Measurements from ENCODE around the gene DSG4.

Gene DSG4

DNA sequence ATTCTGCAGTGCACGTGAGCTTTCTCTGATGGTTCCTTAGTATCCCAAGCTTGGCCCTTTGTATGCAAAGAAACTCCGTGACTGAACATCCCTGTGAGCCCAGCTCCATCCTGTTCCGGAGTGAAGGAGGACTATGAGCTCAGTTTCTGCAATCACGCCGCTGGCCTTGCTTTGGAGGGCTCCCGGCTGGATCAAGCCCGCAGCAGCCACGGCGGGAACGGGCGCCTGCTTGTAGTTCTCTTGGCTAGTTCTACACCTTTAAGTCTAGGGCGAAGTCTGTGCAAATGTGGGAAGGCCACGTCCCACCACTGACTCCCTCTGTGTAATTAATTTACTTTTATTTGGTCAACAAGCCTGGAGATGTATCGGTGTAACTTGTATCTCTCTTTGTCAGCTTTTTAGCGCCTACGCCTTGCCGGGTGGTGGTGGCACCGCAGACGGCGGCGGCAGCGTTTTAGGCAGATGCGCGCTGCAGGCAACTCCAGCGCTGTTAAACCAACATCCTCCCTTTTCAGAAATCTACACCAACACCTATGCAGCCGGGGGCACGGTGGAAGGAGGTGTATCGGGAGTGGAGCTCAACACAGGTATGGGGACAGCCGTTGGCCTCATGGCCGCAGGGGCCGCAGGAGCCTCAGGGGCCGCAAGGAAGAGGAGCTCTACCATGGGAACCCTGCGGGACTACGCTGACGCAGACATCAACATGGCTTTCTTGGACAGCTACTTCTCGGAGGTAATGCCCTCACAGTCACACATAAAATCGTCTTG lies 34.3 kb downstream of the DSG4 start:
- DNase-seq = no peak

GRCh38 chr18:31413137-31413536 lies 36.6 kb downstream of the DSG4 start:
- DNase-seq = no peak

- DNase-seq = no peak
Measured at GRCh38 chr18:31417850-31418249, 41.3 kb downstream of the DSG4 start.

DNA sequence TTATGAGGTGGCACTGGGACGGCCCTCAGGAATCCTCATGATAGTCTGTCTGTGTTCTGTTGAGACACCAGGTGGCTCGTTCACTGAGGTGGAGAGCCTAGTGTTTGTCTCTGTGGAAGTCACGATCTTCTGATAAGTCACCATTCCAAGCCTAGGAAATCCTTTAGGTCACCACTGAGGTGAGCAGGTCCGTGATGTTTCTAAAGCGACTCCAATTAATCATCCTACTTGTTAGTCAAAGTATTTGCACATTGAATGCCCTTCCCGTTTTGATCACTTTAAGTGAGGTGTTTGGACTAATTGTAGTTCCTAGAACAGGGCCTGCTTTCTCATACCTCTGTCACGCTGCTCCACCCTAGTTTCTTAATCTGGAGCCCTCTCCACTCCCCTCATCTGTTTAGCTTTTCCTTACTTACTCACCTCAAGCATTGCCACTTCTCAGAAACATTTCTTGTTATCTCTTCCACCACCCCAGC lies 42.9 kb downstream of the DSG4 start:
- DNase-seq = no peak

- no peak for DNase-seq
Measured at GRCh38 chr18:31420032-31420431, 43.5 kb downstream of the DSG4 start.

GRCh38 chr18:31420524-31420923 lies 43.9 kb downstream of the DSG4 start:
- DNase-seq = no peak

DNA sequence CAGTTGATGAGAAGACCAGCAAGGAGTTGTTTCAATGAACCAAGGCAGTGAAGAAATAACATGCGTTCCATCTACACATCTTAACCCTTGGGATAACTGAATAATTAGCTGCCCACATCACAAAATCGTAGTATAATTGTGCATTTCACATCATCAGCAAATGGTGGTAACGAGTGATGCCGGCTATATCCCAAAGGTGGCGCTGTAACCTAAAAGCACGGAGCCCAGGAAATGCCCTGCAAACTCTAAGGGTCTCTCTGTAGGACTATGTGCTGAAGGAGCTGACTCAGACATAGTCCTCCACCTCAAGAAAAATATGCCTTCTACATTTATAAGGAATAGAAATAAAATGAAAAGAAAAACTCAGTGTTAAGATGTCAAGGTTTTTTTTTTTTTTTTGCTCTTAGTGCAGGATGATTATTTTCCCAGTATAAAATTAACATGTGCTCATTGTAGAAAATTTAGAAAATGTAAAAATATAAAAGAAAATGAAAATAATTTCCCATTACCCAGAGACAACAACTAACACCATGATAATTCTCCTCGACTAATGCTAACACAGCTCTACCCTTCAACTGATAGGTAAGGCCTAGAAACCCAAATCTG lies 47.9 kb downstream of the DSG4 start:
- no peak for DNase-seq

- no peak for DNase-seq
Measured at GRCh38 chr18:31426021-31426420, 49.4 kb downstream of the DSG4 start.

GRCh38 chr18:31426871-31427406 lies 50.4 kb downstream of the DSG4 start:
- DNase-seq = no peak

- DNase-seq = no peak
Measured at GRCh38 chr18:31428211-31428610, 51.6 kb downstream of the DSG4 start.

DNA sequence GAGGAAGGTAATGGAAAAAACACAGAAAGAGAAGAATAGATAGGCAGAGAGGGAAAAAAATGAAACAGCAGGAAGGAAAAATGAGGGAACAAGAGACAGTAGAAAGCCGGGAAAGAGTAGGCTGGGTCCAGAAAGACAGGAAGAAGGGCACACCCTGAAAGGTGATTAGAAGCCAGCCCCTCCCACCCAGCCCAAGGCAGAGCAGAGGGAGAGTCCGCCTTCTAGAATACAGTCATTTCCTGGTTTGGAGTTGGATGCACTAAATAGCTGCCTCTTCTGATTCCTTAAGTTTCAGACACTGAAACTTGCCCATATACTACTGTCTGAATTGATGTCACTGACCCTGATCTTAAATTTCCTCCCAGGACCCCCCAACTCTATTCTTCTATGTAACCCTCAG lies 53.0 kb downstream of the DSG4 start:
- no peak for DNase-seq

GRCh38 chr18:31430072-31430471 lies 53.5 kb downstream of the DSG4 start:
- DNase-seq = no peak

DNA sequence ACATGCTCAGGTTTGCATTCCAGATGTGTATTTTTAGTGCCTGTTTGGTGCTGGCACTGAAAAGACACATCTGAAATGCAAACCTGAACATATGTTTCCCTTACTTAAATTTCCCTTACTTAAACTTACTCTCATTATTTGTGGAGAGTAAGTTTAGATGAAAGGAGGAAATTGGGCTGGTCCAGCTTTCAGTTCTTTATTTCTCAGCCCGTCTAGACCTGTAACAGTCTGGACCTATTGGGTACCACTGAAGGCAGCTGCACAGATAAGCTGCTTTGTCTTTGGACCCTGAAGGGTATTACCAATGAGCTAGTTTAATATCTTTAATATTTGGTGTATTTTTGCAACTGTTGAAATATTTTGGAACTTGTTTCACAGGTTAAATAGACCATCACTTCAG lies 54.0 kb downstream of the DSG4 start:
- no peak for DNase-seq

DNA sequence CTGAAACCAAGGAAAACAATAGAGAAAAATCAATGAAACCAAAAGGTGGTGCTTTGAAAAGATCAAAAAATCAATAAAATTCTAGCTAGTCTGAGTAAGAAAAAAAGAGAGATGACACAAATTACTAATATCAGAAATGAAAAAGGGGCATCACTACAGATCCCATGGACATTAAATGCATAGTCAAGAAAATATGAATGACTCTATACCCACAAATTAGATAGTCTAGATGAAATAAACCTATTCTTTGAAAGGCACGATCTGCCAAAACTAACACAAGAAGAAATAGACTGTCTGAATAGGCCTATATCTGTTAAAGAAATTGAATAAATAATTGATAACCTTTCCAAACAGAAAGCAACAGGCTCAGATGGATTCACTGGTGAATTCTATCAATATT lies 55.7 kb downstream of the DSG4 start:
- DNase-seq = no peak

- DNase-seq = no peak
Measured at GRCh38 chr18:31436825-31437224, 60.2 kb downstream of the DSG4 start.

DNA sequence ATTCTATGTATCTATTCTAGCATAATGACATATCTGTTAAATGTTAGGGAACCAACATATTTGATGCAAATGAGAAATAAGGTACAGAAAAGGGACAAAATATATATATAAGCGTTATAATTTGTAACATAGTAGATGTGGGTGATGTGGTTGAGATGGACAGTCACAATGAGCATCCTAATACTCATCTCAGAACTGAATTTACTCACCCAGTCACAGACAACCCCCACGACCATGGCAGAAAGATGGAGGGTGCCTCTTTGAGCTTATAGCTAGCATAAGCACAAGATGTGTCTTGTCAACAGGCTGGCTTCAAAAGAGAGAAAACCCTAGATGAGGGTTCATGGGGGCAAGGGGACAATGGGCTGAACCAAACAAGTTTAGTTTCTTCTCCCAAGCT lies 61.8 kb downstream of the DSG4 start:
- DNase-seq = no peak

DNA sequence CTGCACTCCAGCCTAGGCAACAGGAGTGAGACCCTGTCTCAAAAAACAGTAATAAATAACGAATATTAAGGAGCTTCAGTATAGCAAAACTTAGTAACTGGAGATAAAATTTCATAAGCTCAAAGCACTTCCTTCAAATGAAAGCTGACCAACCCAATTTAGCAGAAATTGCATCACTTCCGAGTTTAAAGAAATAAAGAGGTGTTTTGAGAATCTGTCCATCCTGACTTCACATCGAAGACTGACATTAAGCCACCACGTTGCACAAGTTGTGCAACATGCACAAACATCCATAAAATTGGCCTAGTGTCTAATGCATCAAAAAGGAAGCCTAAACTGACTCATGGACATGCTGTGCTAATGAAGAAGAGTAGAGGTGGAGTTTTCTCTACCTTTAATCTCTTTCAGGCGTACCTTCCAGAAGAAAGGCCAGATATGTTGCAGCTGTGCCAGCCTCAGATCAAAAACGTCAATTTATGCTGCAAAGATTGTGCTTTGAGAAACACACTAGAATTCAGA lies 63.3 kb downstream of the DSG4 start:
- no peak for DNase-seq

- no peak for DNase-seq
Measured at GRCh38 chr18:31440787-31441186, 64.2 kb downstream of the DSG4 start.

GRCh38 chr18:31441493-31441892 lies 64.9 kb downstream of the DSG4 start:
- DNase-seq = no peak

GRCh38 chr18:31444142-31444541 lies 67.6 kb downstream of the DSG4 start:
- no peak for DNase-seq

DNA sequence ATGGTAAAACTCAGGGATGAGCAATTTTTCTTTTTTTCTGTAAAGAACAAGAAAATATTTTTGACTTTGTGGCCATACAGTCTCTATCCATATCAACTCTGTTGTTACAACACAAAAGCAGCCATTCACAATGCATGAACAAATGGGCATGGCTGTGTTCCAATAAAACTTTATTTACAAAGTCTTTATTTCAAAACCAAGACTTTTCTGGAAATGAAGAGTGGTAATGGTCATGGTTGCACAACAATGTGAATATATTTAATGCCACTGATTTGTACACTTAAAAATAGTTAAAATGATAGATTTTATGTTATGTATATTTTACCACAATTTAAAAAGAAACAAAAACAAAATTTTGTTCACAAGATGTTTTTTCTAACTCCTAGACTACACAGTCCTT lies 69.3 kb downstream of the DSG4 start:
- DNase-seq = no peak

DNA sequence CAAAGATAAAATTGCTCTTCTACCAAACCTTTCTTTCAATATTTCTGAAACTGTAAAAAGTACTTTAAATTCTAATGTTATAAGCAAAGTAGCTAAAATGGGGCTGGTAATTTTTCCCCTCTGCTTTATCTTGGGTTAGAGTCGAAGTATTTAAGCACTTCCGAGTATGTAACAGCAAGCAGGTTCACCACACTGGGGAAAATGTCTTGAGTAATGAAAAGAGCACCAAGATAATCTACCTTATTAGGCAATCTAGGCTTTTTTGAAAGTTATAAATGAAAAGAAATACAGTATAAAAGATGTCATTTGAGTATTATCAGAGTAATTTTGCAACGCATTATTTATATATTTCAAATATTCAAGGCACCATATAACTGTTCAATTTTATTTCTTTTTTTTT lies 70.3 kb downstream of the DSG4 start:
- no peak for DNase-seq

GRCh38 chr18:31447530-31448191 lies 71.1 kb downstream of the DSG4 start, which contains the start of gene DSG3:
Gene DSG3, plus strand, starts transcription at chr18:31447741. Its CDS starts 137 bp downstream, at chr18:31447878.
- DNase-seq = no peak

- no peak for DNase-seq
Measured at GRCh38 chr18:31450409-31450808, 73.8 kb downstream of the DSG4 start.
